H9 (cell line): Measurements from ENCODE around the gene MRPL21. TPM values are rescaled to one million over a fixed set of nuclear protein-coding genes. Genes with fewer than 3 reads are reported as not detected.

Experiments
- DNase-seq: peaks from one replicate; pipeline ENCODE4 v3.0.0-alpha.2; 2017
- H2AFZ ChIP-seq: one replicate; pipeline ENCODE4 v1.6.1; 2013; ENCODE audit warnings: mild to moderate bottlenecking, low read length, control low read depth, moderate library complexity
- H2AK5ac ChIP-seq: 2 replicates; pipeline ENCODE4 v1.6.1; 2013; ENCODE audit warnings: low read length, control low read depth, mixed read lengths; ENCODE audit not compliant: insufficient read length
- H2BK120ac ChIP-seq: one replicate; pipeline ENCODE4 v1.6.1; 2013; ENCODE audit warnings: low read depth, mild to moderate bottlenecking, low read length, control low read depth, inconsistent platforms; ENCODE audit not compliant: poor library complexity, severe bottlenecking
- H2BK12ac ChIP-seq: 2 replicates; pipeline ENCODE4 v1.6.1; 2013; ENCODE audit warnings: low read length, control low read depth, mixed read lengths, low read depth; ENCODE audit not compliant: insufficient read length
- H2BK15ac ChIP-seq: 2 replicates; pipeline ENCODE4 v1.6.1; 2013; ENCODE audit warnings: low read depth, low read length, control low read depth
- H2BK20ac ChIP-seq: one replicate; pipeline ENCODE4 v1.6.1; 2013; ENCODE audit warnings: low read depth, mild to moderate bottlenecking, low read length, control low read depth, inconsistent platforms; ENCODE audit not compliant: poor library complexity, severe bottlenecking
- H2BK5ac ChIP-seq: 2 replicates; pipeline ENCODE4 v1.6.1; 2013; ENCODE audit warnings: low read length, control low read depth, mixed read lengths; ENCODE audit not compliant: insufficient read length
- H3K14ac ChIP-seq: 2 replicates; pipeline ENCODE4 v1.6.1; 2013; ENCODE audit warnings: low read length, control low read depth; ENCODE audit not compliant: insufficient read depth
- H3K18ac ChIP-seq: 2 replicates; pipeline ENCODE4 v1.6.1; 2013; ENCODE audit warnings: low read depth, mild to moderate bottlenecking, mixed read lengths, low read length, control low read depth; ENCODE audit not compliant: insufficient read length
- H3K23ac ChIP-seq: 2 replicates; pipeline ENCODE4 v1.6.1; 2013; ENCODE audit warnings: low read length, control low read depth, mixed read lengths, low read depth; ENCODE audit not compliant: insufficient read length
- H3K23me2 ChIP-seq: 2 replicates; pipeline ENCODE4 v1.6.1; 2013; ENCODE audit warnings: low read depth, mild to moderate bottlenecking, mixed read lengths, low read length, control low read depth; ENCODE audit not compliant: insufficient read length, poor library complexity, severe bottlenecking
- H3K27ac ChIP-seq: 2 replicates; pipeline ENCODE4 v1.5.1; 2013; ENCODE audit warnings: low read length, control low read depth, mixed read lengths, low read depth; ENCODE audit not compliant: insufficient read length
- H3K27me3 ChIP-seq: 2 replicates; pipeline ENCODE4 v1.6.1; 2013; ENCODE audit warnings: low read length, control low read depth, inconsistent platforms; ENCODE audit not compliant: insufficient read depth
- H3K4ac ChIP-seq: 2 replicates; pipeline ENCODE4 v1.6.1; 2013; ENCODE audit warnings: low read depth, mild to moderate bottlenecking, control low read depth, inconsistent platforms, low read length, moderate library complexity
- H3K4me1 ChIP-seq: 2 replicates; pipeline ENCODE4 v1.6.1; 2013; ENCODE audit warnings: low read length, control low read depth, inconsistent platforms; ENCODE audit not compliant: insufficient read depth
- H3K4me2 ChIP-seq: 2 replicates; pipeline ENCODE4 v1.6.1; 2013; ENCODE audit warnings: low read length, control low read depth, mixed read lengths; ENCODE audit not compliant: insufficient read length, insufficient read depth
- H3K56ac ChIP-seq: 2 replicates; pipeline ENCODE4 v1.6.1; 2013; ENCODE audit warnings: low read depth, mild to moderate bottlenecking, mixed read lengths, low read length, control low read depth; ENCODE audit not compliant: insufficient read length
- H3K79me1 ChIP-seq: 2 replicates; pipeline ENCODE4 v1.6.1; 2013; ENCODE audit warnings: low read depth, mild to moderate bottlenecking, moderate library complexity, low read length, control low read depth, inconsistent platforms; ENCODE audit not compliant: insufficient read depth, poor library complexity, severe bottlenecking
- H3K79me2 ChIP-seq: 2 replicates; pipeline ENCODE4 v1.6.1; 2013; ENCODE audit warnings: low read length, control low read depth, inconsistent platforms; ENCODE audit not compliant: insufficient read depth
- H3K9ac ChIP-seq: 2 replicates; pipeline ENCODE4 v1.6.1; 2013; ENCODE audit warnings: low read length, control low read depth, mixed read lengths; ENCODE audit not compliant: insufficient read length; ENCODE audit errors: extremely low read depth
- H3K9me3 ChIP-seq: one replicate; pipeline ENCODE4 v1.6.1; 2013; ENCODE audit warnings: low read depth, low read length, inconsistent platforms; ENCODE audit not compliant: control insufficient read depth
- H3T11ph ChIP-seq: one replicate; pipeline ENCODE4 v1.6.1; 2013; ENCODE audit warnings: mild to moderate bottlenecking, low read length, control low read depth, inconsistent platforms
- H4K20me1 ChIP-seq: one replicate; pipeline ENCODE4 v1.6.1; 2013; ENCODE audit not compliant: control insufficient read depth, insufficient read length, insufficient read depth
- H4K5ac ChIP-seq: 2 replicates; pipeline ENCODE4 v1.6.1; 2013; ENCODE audit warnings: low read depth, mild to moderate bottlenecking, mixed read lengths, low read length, control low read depth; ENCODE audit not compliant: insufficient read length
- H4K8ac ChIP-seq: replicated peaks from 2 replicates; pipeline ENCODE4 v1.6.1; 2013; ENCODE audit warnings: low read length, control low read depth, mixed read lengths, low read depth; ENCODE audit not compliant: insufficient read length
- H4K91ac ChIP-seq: 2 replicates; pipeline ENCODE4 v1.6.1; 2013; ENCODE audit warnings: low read depth, mild to moderate bottlenecking, moderate library complexity, mixed read lengths, low read length, control low read depth; ENCODE audit not compliant: insufficient read length
- H3K27ac Mint-ChIP-seq, 3 experiments: 2 replicates in 2 of 3; 3 replicates in 1 of 3; pipeline ENCODE4 v1.8.0; 2020 to 2021; ENCODE audit warnings: mixed read lengths in 3 of 3, mild to moderate bottlenecking in 1 of 3, moderate library complexity in 1 of 3
- H3K27me3 Mint-ChIP-seq: 2 replicates; pipeline ENCODE4 v1.8.0; 2021; ENCODE audit warnings: low read depth, mild to moderate bottlenecking, moderate library complexity, mixed read lengths
- H3K36me3 Mint-ChIP-seq, 3 experiments: 2 replicates in 2 of 3; 3 replicates in 1 of 3; pipeline ENCODE4 v1.8.0; 2020 to 2021; ENCODE audit warnings: low read depth in 3 of 3, mixed read lengths in 3 of 3; ENCODE audit not compliant: insufficient read depth in 1 of 3
- H3K4me1 Mint-ChIP-seq, 2 experiments: 2 replicates each; pipeline ENCODE4 v1.8.0; 2020; ENCODE audit warnings: mixed read lengths in 2 of 2
- H3K4me3 Mint-ChIP-seq, 2 experiments: 2 replicates in 1 of 2; 3 replicates in 1 of 2; pipeline ENCODE4 v1.8.0; 2020 to 2021; ENCODE audit warnings: mild to moderate bottlenecking in 2 of 2, mixed read lengths in 2 of 2, moderate library complexity in 1 of 2
- H3K9me3 Mint-ChIP-seq, 2 experiments: 2 replicates in 1 of 2; 3 replicates in 1 of 2; pipeline ENCODE4 v1.8.0; 2020; ENCODE audit warnings: mild to moderate bottlenecking in 2 of 2, mixed read lengths in 2 of 2, moderate library complexity in 1 of 2
- CTCF ChIP-seq: fragments of 200-600 bp; sonication (generic); conservative IDR thresholded peaks from 3 replicates; pipeline ENCODE4 v1.8.0; 2021; ENCODE audit warnings: antibody characterized with exemption, mild to moderate bottlenecking
- WGBS: extraction: QIAGEN DNeasy Blood & Tissue Kit; methylation state at CpG from one replicate; pipeline ENCODE4 v1.1.7; 2013; ENCODE audit warnings: missing lambda C conversion rate, low lambda C conversion rate, mixed read lengths; ENCODE audit not compliant: insufficient read length; ENCODE audit errors: extremely low coverage; 5-methylcytosine and 5-hydroxymethylcytosine counted together
- total RNA-seq: library from RNA; stranded (reverse); gene quantifications from 2 replicates; pipeline ENCODE4 v1.2.1, GENCODE V29; 2021

Gene MRPL21
- total RNA-seq, 1 experiment from 2014 or later: 91.5 TPM

GRCh38 chr11:68880851-68881250 lies 22.8 kb downstream of the MRPL21 start:
- Histone ChIP-seq H3K23ac (no peak overlapping the region), H3K56ac (no peak overlapping the region), H3K4ac (no peak overlapping the region), H3T11ph (no peak overlapping the region), H2BK15ac (no peak overlapping the region), H3K14ac (no peak overlapping the region), H3K23me2 (no peaks in the 10 kb centered on the region), H4K91ac (no peak overlapping the region), H3K79me1 (no peaks in the 10 kb centered on the region), H3K27me3 (no peaks in the 10 kb centered on the region), H3K79me2 (no peaks in the 10 kb centered on the region), H3K9me3 (no peaks in the 10 kb centered on the region), H4K8ac (no peak overlapping the region), H3K4me2 (no peak overlapping the region), H4K5ac (no peak overlapping the region), H2AK5ac (no peak overlapping the region), H2BK120ac (no peak overlapping the region), H3K18ac (no peak overlapping the region), H2BK5ac (no peak overlapping the region), H2AFZ (no peak overlapping the region), H3K27ac (no peak overlapping the region), H3K4me1 (no peaks in the 10 kb centered on the region), H2BK20ac (no peak overlapping the region), H2BK12ac (no peak overlapping the region), H4K20me1 (no peaks in the 10 kb centered on the region), H3K9ac (no peak overlapping the region)
- Mint-ChIP-seq H3K4me3 (no peak overlapping the region), H3K27me3 (0 out of 2 replicates have a peak, but pooled peaks cover 1% of the 10 kb centered on the region), H3K4me1 (peaks cover 0 to 11% of the 10 kb centered on the region in 2 experiments; a peak in 3 of 4 replicates), H3K36me3 (peaks cover 3 to 11% (median 9%) of the 10 kb centered on the region in 3 experiments), H3K27ac (no peak overlapping the region), H3K9me3 (no peaks in the 10 kb centered on the region; a peak in 1 of 5 replicates)
- WGBS: no CpG with 5 or more reads among the region's 5 CpGs
- DNase-seq: no peak
- no peak for TF ChIP-seq CTCF
